Panc1 (cell line): ENCODE data around the gene SYT17. TPM values are rescaled to one million over a fixed set of nuclear protein-coding genes. Genes with fewer than 3 reads are reported as not detected.

Experiments
- ATAC-seq: fragments of 200-7000 bp; cut with Tn5 transposase; 2 replicates; pipeline ENCODE4 v1.9.1; 2020; ENCODE audit warnings: mild to moderate bottlenecking, moderate library complexity
- BruUV-seq: library from RNA; stranded (reverse); fragments of 400-500 nt; replicated peaks from 2 replicates; lab custom pipeline; 2021; lab: Mats Ljungman, UMichigan
- CTCF ChIA-PET: fragments of 300-600 bp; sonication (Branson Sonifier 250); formaldehyde crosslinking; loops from one replicate; lab custom pipeline; 2022; ENCODE audit warnings: antibody characterized with exemption; lab: Charles Lee
- POLR2A ChIA-PET: fragments of 300-600 bp; sonication (Branson Sonifier 250); formaldehyde crosslinking; loops from one replicate; lab custom pipeline; 2022; ENCODE audit warnings: antibody characterized with exemption; lab: Charles Lee
- DNase-seq: peaks from one replicate; pipeline ENCODE4 v3.0.0-alpha.2; 2010; ENCODE audit warnings: low read depth, low spot score
- H3K27ac ChIP-seq: 2 replicates; pipeline ENCODE4 v1.5.1; 2011; ENCODE audit warnings: mild to moderate bottlenecking, low read length, inconsistent platforms
- H3K27me3 ChIP-seq: fragments of 200-500 bp; sonication (Bioruptor generic); 2 replicates; pipeline ENCODE4 v1.6.0; 2014; ENCODE audit warnings: low read length, inconsistent platforms; ENCODE audit not compliant: control insufficient read depth, insufficient read depth
- H3K36me3 ChIP-seq: fragments of 200-500 bp; sonication (Bioruptor generic); 2 replicates; pipeline ENCODE4 v1.5.1; 2014; ENCODE audit warnings: inconsistent platforms, mild to moderate bottlenecking, low read length, moderate library complexity; ENCODE audit not compliant: control insufficient read depth, insufficient read depth
- H3K4me1 ChIP-seq: 2 replicates; pipeline ENCODE4 v1.5.1; 2011; ENCODE audit warnings: inconsistent platforms, mild to moderate bottlenecking, low read length, moderate library complexity; ENCODE audit not compliant: control insufficient read depth, insufficient read depth
- H3K4me3 ChIP-seq, 2 experiments: 2 replicates each; pipeline ENCODE4 v1.5.1; 2011 to 2012; ENCODE audit warnings: low read depth in 2 of 2, low read length in 2 of 2, mild to moderate bottlenecking in 2 of 2, inconsistent platforms in 1 of 2, moderate library complexity in 1 of 2
- H3K9me3 ChIP-seq: fragments of 200-500 bp; sonication (Bioruptor generic); 2 replicates; pipeline ENCODE4 v1.5.1; 2014; ENCODE audit warnings: low read depth, mild to moderate bottlenecking, inconsistent platforms, low read length, moderate library complexity; ENCODE audit not compliant: control insufficient read depth, insufficient read depth
- CTCF ChIP-seq: fragments of 450-650 bp; IDR thresholded peaks from 2 replicates; pipeline ENCODE4 v1.5.1; 2017; ENCODE audit warnings: mild to moderate bottlenecking
- POLR2AphosphoS5 ChIP-seq: IDR thresholded peaks from 2 replicates; pipeline ENCODE4 v1.6.1; 2012; ENCODE audit warnings: mild to moderate bottlenecking, low read depth, low read length, moderate library complexity
- SIN3A ChIP-seq: IDR thresholded peaks from 2 replicates; pipeline ENCODE4 v1.6.1; 2012; ENCODE audit warnings: low read depth, mild to moderate bottlenecking, low read length, moderate library complexity, borderline replicate concordance; ENCODE audit not compliant: insufficient read depth
- TCF7L2 ChIP-seq: IDR thresholded peaks from 2 replicates; pipeline ENCODE4 v1.6.1; 2011; ENCODE audit warnings: mild to moderate bottlenecking, low read depth, low read length, inconsistent platforms
- in situ Hi-C: cut with HindIII; loops from 2 replicates; pipeline ENCODE4 v1.10.0; 2016; ENCODE audit warnings: low sequenced_read_pairs, low pct_unique_long_range_greater_than_20kb
- intact Hi-C: fragments of 100-400 bp; cut with micrococcal nuclease; formaldehyde crosslinking; loops from one replicate; pipeline ENCODE4 v1.10.0; 2022; ENCODE audit not compliant: unreplicated experiment
- total RNA-seq: library from RNA; stranded (reverse); gene quantifications from one replicate; pipeline ENCODE4 v1.2.1, GENCODE V29; 2021; ENCODE audit not compliant: unreplicated experiment
- TF ChIP-seq, protein P1 (sequence below), 2 experiments: IDR thresholded peaks; 2 replicates each; pipeline ENCODE4 v1.6.1; 2011 to 2012; ENCODE audit warnings: low read depth in 2 of 2, control low read depth in 1 of 2, low read length in 1 of 2, mild to moderate bottlenecking in 1 of 2, moderate library complexity in 1 of 2; ENCODE audit not compliant: insufficient read depth in 1 of 2

The SYT17 gene
- total RNA-seq, 1 experiment from 2014 or later, result 5.4 TPM

- CTCF ChIA-PET, result interaction anchor here (0.5 to 0.7 kb wide), 2 partner anchors 30 to 86 kb away, joined by 3 to 4 read pairs; no protein-coding TSS in a partner anchor
- H3K4me1 ChIP-seq, result peaks cover 30% of the 10 kb centered on the region
- intact Hi-C loops, result no loop called here
- H3K4me3 ChIP-seq, result no peak overlapping the region
- POLR2A ChIA-PET, result no interaction called here
- in situ Hi-C loops, result no loop called here
- no peaks in the 10 kb centered on the region for H3K27me3 ChIP-seq
- no peaks in the 10 kb centered on the region for H3K9me3 ChIP-seq
- no TSS peak for BruUV-seq
- ATAC-seq (no peak), DNase-seq (no peak)
- no peak overlapping the region for H3K27ac ChIP-seq
- TF ChIP-seq SIN3A (no peak), CTCF (no peak), TCF7L2 (no peak), POLR2AphosphoS5 (no peak)
- TF ChIP-seq, protein P1, sequence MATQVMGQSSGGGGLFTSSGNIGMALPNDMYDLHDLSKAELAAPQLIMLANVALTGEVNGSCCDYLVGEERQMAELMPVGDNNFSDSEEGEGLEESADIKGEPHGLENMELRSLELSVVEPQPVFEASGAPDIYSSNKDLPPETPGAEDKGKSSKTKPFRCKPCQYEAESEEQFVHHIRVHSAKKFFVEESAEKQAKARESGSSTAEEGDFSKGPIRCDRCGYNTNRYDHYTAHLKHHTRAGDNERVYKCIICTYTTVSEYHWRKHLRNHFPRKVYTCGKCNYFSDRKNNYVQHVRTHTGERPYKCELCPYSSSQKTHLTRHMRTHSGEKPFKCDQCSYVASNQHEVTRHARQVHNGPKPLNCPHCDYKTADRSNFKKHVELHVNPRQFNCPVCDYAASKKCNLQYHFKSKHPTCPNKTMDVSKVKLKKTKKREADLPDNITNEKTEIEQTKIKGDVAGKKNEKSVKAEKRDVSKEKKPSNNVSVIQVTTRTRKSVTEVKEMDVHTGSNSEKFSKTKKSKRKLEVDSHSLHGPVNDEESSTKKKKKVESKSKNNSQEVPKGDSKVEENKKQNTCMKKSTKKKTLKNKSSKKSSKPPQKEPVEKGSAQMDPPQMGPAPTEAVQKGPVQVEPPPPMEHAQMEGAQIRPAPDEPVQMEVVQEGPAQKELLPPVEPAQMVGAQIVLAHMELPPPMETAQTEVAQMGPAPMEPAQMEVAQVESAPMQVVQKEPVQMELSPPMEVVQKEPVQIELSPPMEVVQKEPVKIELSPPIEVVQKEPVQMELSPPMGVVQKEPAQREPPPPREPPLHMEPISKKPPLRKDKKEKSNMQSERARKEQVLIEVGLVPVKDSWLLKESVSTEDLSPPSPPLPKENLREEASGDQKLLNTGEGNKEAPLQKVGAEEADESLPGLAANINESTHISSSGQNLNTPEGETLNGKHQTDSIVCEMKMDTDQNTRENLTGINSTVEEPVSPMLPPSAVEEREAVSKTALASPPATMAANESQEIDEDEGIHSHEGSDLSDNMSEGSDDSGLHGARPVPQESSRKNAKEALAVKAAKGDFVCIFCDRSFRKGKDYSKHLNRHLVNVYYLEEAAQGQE (IDR thresholded peaks at IDR 0.05; ENCODE audit: insufficient read depth in 1 of 2, low read depth in 2 of 2, low read length in 1 of 2), result no peak
- H3K36me3 ChIP-seq, result no peaks in the 10 kb centered on the region
These were observed 30.6 kb upstream of the SYT17 start for GRCh38 chr16:19137201-19138128.

- in situ Hi-C loops (no loop called here), intact Hi-C loops (no loop called here)
- Histone ChIP-seq H3K27ac (no peak overlapping the region; the same call in 1 of the 2 replicates), H3K9me3 (no peaks in the 10 kb centered on the region), H3K27me3 (no peaks in the 10 kb centered on the region), H3K4me3 (no peak overlapping the region), H3K36me3 (no peaks in the 10 kb centered on the region), H3K4me1 (peaks cover 30% of the 10 kb centered on the region)
- DNase-seq (no peak), ATAC-seq (no peak)
- ChIA-PET CTCF (interaction anchor here (0.7 kb wide), 2 partner anchors 13 to 39 kb away, joined by 3 to 5 read pairs; no protein-coding TSS in a partner anchor), POLR2A (interaction anchor here (0.7 kb wide), 1 partner anchor 19 kb away, joined by 5 read pairs; no protein-coding TSS in a partner anchor)
- no TSS peak for BruUV-seq
- TF ChIP-seq POLR2AphosphoS5 (no peak), CTCF (no peak), TCF7L2 (no peak), SIN3A (no peak)
- TF ChIP-seq, protein P1 (IDR thresholded peaks at IDR 0.05; ENCODE audit: insufficient read depth in 1 of 2, low read depth in 2 of 2, low read length in 1 of 2), result no peak
These were observed 29.4 kb upstream of the SYT17 start for GRCh38 chr16:19138601-19139000.
